GM12878 (cell line): ENCODE data around the gene PKP4. TPM values are rescaled to one million over a fixed set of nuclear protein-coding genes. Genes with fewer than 3 reads are reported as not detected.

Source experiments
- ATAC-seq: fragments of 200-7000 bp; cut with Tn5 transposase; 3 replicates; pipeline ENCODE4 v1.9.1; 2020; ENCODE audit warnings: mild to moderate bottlenecking, moderate library complexity
- BruUV-seq: library from RNA; stranded (reverse); fragments of 400-500 nt; replicated peaks from 2 replicates; lab custom pipeline; 2021; lab: Mats Ljungman, UMichigan
- CTCF ChIA-PET: fragments of 300-600 bp; sonication (Branson Sonifier 250); formaldehyde crosslinking; extraction: SDS; loops from one replicate; lab custom pipeline; 2021; ENCODE audit warnings: inconsistent platforms; lab: Yijun Ruan, JAX
- POLR2A ChIA-PET: fragments of 350-600 bp; formaldehyde crosslinking; extraction: SDS; loops from one replicate; lab custom pipeline; 2021; ENCODE audit warnings: inconsistent platforms; lab: Charles Lee
- RAD21 ChIA-PET: fragments of 300-600 bp; sonication (Branson Sonifier 250); formaldehyde crosslinking; loops from one replicate; lab custom pipeline; 2023; ENCODE audit warnings: antibody characterized with exemption; ENCODE audit not compliant: unreplicated experiment; lab: Charles Lee
- SMC1A ChIA-PET: fragments of 300-600 bp; sonication (Branson Sonifier 250); formaldehyde crosslinking; loops from one replicate; lab custom pipeline; 2023; ENCODE audit not compliant: unreplicated experiment, uncharacterized antibody; lab: Charles Lee
- DNase-seq: peaks from one replicate; pipeline ENCODE4 v3.0.0-alpha.2; 2011; ENCODE audit warnings: low read depth, low spot score
- FAIRE-seq: peaks from 3 replicates; lab custom pipeline; 2011; peaks lifted over from hg19 to GRCh38; lab: Jason Lieb, UNC
- H2AFZ ChIP-seq: 2 replicates; pipeline ENCODE4 v1.6.0; 2011; ENCODE audit warnings: low read depth, low read length, control low read depth; ENCODE audit not compliant: control insufficient read depth
- H3K27ac ChIP-seq: 2 replicates; pipeline ENCODE4 v1.5.1; 2011; ENCODE audit warnings: control low read depth; ENCODE audit not compliant: control insufficient read depth, insufficient read depth
- H3K27me3 ChIP-seq, 2 experiments: replicated peaks in 1 of 2; 2 replicates each; pipeline versions ENCODE4 v1.6.0 to v1.6.1; 2011; ENCODE audit warnings: low read length in 1 of 2; ENCODE audit not compliant: control insufficient read depth in 2 of 2, insufficient read depth in 2 of 2
- H3K36me3 ChIP-seq, 2 experiments: 2 replicates each; pipeline ENCODE4 v1.5.1; 2011; ENCODE audit warnings: low read length in 1 of 2; ENCODE audit not compliant: control insufficient read depth in 2 of 2, insufficient read depth in 2 of 2
- H3K4me1 ChIP-seq: 2 replicates; pipeline ENCODE4 v1.6.1; 2011; ENCODE audit warnings: mild to moderate bottlenecking, low read length, moderate library complexity, mixed read lengths; ENCODE audit not compliant: control insufficient read depth, insufficient read depth
- H3K4me2 ChIP-seq: 2 replicates; pipeline ENCODE4 v1.6.0; 2011; ENCODE audit warnings: control low read depth; ENCODE audit not compliant: control insufficient read depth, insufficient read depth
- H3K4me3 ChIP-seq: fragments of 200-600 bp; sonication (generic); 2 replicates; pipeline ENCODE4 v1.5.1; 2016
- H3K79me2 ChIP-seq: 2 replicates; pipeline ENCODE4 v1.6.0; 2011; ENCODE audit warnings: low read length; ENCODE audit not compliant: control insufficient read depth, insufficient read depth
- H3K9ac ChIP-seq: 2 replicates; pipeline ENCODE4 v1.8.0; 2011; ENCODE audit warnings: low read length, control low read depth, mixed read lengths; ENCODE audit not compliant: control insufficient read depth, insufficient read depth
- H3K9me3 ChIP-seq: replicated peaks from 3 replicates; pipeline ENCODE4 v1.5.1; 2011; ENCODE audit warnings: mild to moderate bottlenecking, low read length; ENCODE audit not compliant: control insufficient read depth, insufficient read depth
- H4K20me1 ChIP-seq: 2 replicates; pipeline ENCODE4 v1.6.0; 2011; ENCODE audit not compliant: control insufficient read depth, insufficient read depth
- BHLHE40 ChIP-seq, 2 experiments: fragments of 450-650 bp in 1 of 2; IDR thresholded peaks; 2 replicates each; pipeline ENCODE4 v1.6.1; 2011 to 2017; ENCODE audit warnings: low read depth in 2 of 2, borderline replicate concordance in 1 of 2, improper control_type of control experiment in 1 of 2, low read length in 1 of 2, mild to moderate bottlenecking in 1 of 2
- BMI1 ChIP-seq: fragments of 450-650 bp; IDR thresholded peaks from 2 replicates; pipeline ENCODE4 v1.6.1; 2016; ENCODE audit warnings: mild to moderate bottlenecking, moderate library complexity, borderline replicate concordance
- EED ChIP-seq: sonication (generic); IDR thresholded peaks from 2 replicates; pipeline ENCODE4 v1.6.1; 2016; ENCODE audit warnings: antibody characterized with exemption, low read depth
- KAT2A ChIP-seq: conservative IDR thresholded peaks from 2 replicates; pipeline ENCODE4 v1.6.1; 2011; ENCODE audit warnings: low read depth, low read length; ENCODE audit not compliant: control insufficient read depth
- MYC ChIP-seq: IDR thresholded peaks from 2 replicates; pipeline ENCODE4 v1.6.1; 2011; ENCODE audit warnings: mild to moderate bottlenecking, low read length, moderate library complexity, inconsistent platforms; ENCODE audit not compliant: insufficient read depth, insufficient replicate concordance, insufficient read length, severe bottlenecking
- RELA ChIP-seq: fragments of 450-650 bp; IDR thresholded peaks from 2 replicates; pipeline ENCODE4 v1.8.0; 2014; ENCODE audit warnings: borderline replicate concordance; ENCODE audit not compliant: partially characterized antibody
- SUPT20H ChIP-seq: IDR thresholded peaks from 2 replicates; pipeline ENCODE4 v1.6.1; 2011; ENCODE audit warnings: low read depth, mild to moderate bottlenecking, low read length, moderate library complexity, borderline replicate concordance; ENCODE audit not compliant: control insufficient read depth
- TCF3 ChIP-seq: IDR thresholded peaks from 2 replicates; pipeline ENCODE4 v1.6.1; 2012; ENCODE audit warnings: low read depth, mild to moderate bottlenecking, low read length, borderline replicate concordance; ENCODE audit not compliant: insufficient read depth
- ZBTB4 ChIP-seq: fragments of 450-650 bp; formaldehyde crosslinking; IDR thresholded peaks from 2 replicates; pipeline ENCODE4 v1.4.0; 2022; ENCODE audit warnings: mild to moderate bottlenecking, moderate library complexity
- ZZZ3 ChIP-seq: IDR thresholded peaks from 2 replicates; pipeline ENCODE4 v1.6.1; 2011; ENCODE audit warnings: low read depth; ENCODE audit not compliant: control insufficient read depth, insufficient read length
- WGBS: methylation state at CpG from one replicate; pipeline ENCODE4 v1.1.6; 2016; ENCODE audit warnings: low lambda C conversion rate; ENCODE audit not compliant: insufficient replicate concordance, insufficient coverage; ENCODE audit errors: missing lambda C conversion rate; 5-methylcytosine and 5-hydroxymethylcytosine counted together
- in situ Hi-C: fragments of 300-500 bp; cut with MboI; formaldehyde crosslinking; loops from 9 replicates; pipeline ENCODE4 v1.14.3; 2018; ENCODE audit warnings: mixed read lengths
- intact Hi-C: fragments of 100-400 bp; cut with micrococcal nuclease; formaldehyde crosslinking; loops from one replicate; pipeline ENCODE4 v1.14.2; 2022; ENCODE audit not compliant: unreplicated experiment
- polyA plus RNA-seq, 11 experiments: library from polyadenylated mRNA; depleted of rRNA in 4 of 11; unstranded in 6 of 11; stranded (reverse) in 5 of 11; fragments of >200 nt; fragmentation: Nextera tagmentation in 4 of 11; fragmentation: Illumina TruSeq in 1 of 11; extraction: Ambion mirVana in 4 of 11; extraction: Trizol in 1 of 11; gene quantifications; 1 replicate in 1 of 11; 2 replicates in 10 of 11; pipeline versions ENCODE4 v1.2.1 to v1.2.3, GENCODE V29; 2011 to 2016; ENCODE audit warnings: inconsistent platforms in 2 of 11, missing spikeins in 2 of 11, low read depth in 1 of 11
- total RNA-seq, 4 experiments: library from RNA; depleted of rRNA in 3 of 4; stranded (reverse); fragments of >200 nt in 3 of 4; fragmentation: Illumina TruSeq in 1 of 4; extraction: Trizol in 1 of 4; gene quantifications; 2 replicates each; pipeline versions ENCODE4 v1.2.1 to v1.2.3, GENCODE V29; 2013 to 2021

Gene PKP4
- total and polyA plus RNA-seq, 10 of the 15 experiments (the other 5 are each of a cell fraction or from before 2014, with no cell fraction given) = 4.8 to 35.8 (median 17.7) TPM

- ChIA-PET SMC1A (no interaction called here), POLR2A (interaction anchor here (0.7 kb wide), 1 partner anchor 12 kb away, joined by 3 read pairs; no protein-coding TSS in a partner anchor), CTCF (interaction anchor here (1.4 to 1.9 kb wide), 2 partner anchors 9 to 12 kb away, joined by 4 read pairs; no protein-coding TSS in a partner anchor), RAD21 (no interaction called here)
- Histone ChIP-seq H3K4me2 (no peak overlapping the region), H2AFZ (no peak overlapping the region), H3K9ac (no peak overlapping the region), H3K36me3 (no peaks in the 10 kb centered on the region), H3K9me3 (no peaks in the 10 kb centered on the region), H3K27me3 (no peaks in the 10 kb centered on the region), H3K79me2 (no peaks in the 10 kb centered on the region), H3K4me1 (no peaks in the 10 kb centered on the region), H3K4me3 (no peak overlapping the region), H4K20me1 (no peaks in the 10 kb centered on the region), H3K27ac (no peak overlapping the region)
- no peak for ATAC-seq
- WGBS = 40% methylated on average over 9 of the region's 9 CpGs
- intact Hi-C loops = no loop called here
- in situ Hi-C loops = no loop called here
- DNase-seq = no peak
- TF ChIP-seq BHLHE40 (IDR thresholded peaks at IDR 0.05; ENCODE audit: borderline replicate concordance in 1 of 2, low read depth in 2 of 2, low read length in 1 of 2) (no peak), SUPT20H (no peak), EED (no peak), RELA (no peak), ZBTB4 (CRISPR knock-in tag) (no peak), KAT2A (no peak), BMI1 (no peak), ZZZ3 (no peak), TCF3 (no peak), MYC (no peak)
- no peak for FAIRE-seq
- BruUV-seq = no TSS peak
These were observed 265.7 kb downstream of the PKP4 start for GRCh38 chr2:158722266-158723105.
